GM20000 (cell line): ENCODE data around the gene PID1.

Source experiments
- DNase-seq: peaks from one replicate; pipeline ENCODE4 v3.0.0; 2012; ENCODE audit warnings: low spot score
- TF ChIP-seq, protein P1 (sequence below): IDR thresholded peaks from 2 replicates; pipeline ENCODE4 v1.5.1; 2012; ENCODE audit warnings: mild to moderate bottlenecking, control low read depth; ENCODE audit errors: extremely low read depth, missing control alignments

The PID1 gene

DNA sequence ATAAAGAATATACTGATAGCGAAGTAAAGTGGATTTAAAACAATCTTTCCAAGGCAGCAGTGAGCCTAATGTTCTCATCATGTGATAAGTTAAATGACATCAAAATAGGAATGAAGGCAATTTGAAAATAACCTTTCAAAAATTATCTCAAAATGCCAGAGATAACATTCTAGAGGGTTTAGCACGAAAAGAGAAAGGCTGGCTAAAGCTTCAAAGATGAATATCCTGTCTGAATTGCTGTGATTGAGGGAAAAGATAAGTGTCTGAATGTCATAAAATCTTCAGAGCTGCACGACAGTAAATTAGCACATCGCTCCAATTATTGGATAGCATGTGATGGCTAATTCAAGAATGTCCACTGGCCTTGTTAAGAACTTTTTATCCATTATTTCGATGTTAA, 159.3 kb downstream of the PID1 start:
- DNase-seq = no peak
- TF ChIP-seq, protein P1, sequence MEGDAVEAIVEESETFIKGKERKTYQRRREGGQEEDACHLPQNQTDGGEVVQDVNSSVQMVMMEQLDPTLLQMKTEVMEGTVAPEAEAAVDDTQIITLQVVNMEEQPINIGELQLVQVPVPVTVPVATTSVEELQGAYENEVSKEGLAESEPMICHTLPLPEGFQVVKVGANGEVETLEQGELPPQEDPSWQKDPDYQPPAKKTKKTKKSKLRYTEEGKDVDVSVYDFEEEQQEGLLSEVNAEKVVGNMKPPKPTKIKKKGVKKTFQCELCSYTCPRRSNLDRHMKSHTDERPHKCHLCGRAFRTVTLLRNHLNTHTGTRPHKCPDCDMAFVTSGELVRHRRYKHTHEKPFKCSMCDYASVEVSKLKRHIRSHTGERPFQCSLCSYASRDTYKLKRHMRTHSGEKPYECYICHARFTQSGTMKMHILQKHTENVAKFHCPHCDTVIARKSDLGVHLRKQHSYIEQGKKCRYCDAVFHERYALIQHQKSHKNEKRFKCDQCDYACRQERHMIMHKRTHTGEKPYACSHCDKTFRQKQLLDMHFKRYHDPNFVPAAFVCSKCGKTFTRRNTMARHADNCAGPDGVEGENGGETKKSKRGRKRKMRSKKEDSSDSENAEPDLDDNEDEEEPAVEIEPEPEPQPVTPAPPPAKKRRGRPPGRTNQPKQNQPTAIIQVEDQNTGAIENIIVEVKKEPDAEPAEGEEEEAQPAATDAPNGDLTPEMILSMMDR = no peak

GRCh38 chr2:229109195-229109594, 161.9 kb downstream of the PID1 start:
- DNase-seq = no peak
- TF ChIP-seq, protein P1 = no peak

- DNase-seq = no peak
- TF ChIP-seq, protein P1 = no peak
Measured at GRCh38 chr2:229107601-229108000, 163.5 kb downstream of the PID1 start.

GRCh38 chr2:229104974-229105387, 166.1 kb downstream of the PID1 start:
- TF ChIP-seq, protein P1 = no peak

GRCh38 chr2:229104025-229104424, 167.1 kb downstream of the PID1 start:
- DNase-seq = no peak
- TF ChIP-seq, protein P1 = no peak

More at GRCh38 chr2:229104974-229105387, 166.1 kb downstream of the PID1 start:
- no peak for DNase-seq

DNA sequence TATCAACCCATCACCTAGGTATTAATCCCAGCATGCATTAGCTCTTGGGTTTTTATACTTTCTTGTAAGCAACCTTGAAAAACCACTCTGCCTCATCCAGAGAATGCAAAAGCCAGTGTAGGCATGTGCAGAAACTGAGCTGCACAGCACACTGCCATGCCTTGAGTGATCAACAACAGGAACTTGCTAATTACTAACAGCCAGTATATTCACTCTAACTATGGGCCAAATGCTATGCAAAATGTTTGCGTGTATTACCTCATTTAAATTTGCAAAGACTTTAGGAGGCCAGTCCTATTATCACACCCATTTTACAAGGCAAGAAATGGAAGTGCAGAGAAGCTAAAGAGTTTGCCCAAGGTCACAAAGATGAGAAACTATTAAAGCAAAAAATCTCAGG, 169.8 kb downstream of the PID1 start:
- TF ChIP-seq, protein P1 = no peak
- DNase-seq = no peak

- TF ChIP-seq, protein P1 = no peak
- no peak for DNase-seq
Measured at GRCh38 chr2:229099231-229099630, 171.9 kb downstream of the PID1 start.

DNA sequence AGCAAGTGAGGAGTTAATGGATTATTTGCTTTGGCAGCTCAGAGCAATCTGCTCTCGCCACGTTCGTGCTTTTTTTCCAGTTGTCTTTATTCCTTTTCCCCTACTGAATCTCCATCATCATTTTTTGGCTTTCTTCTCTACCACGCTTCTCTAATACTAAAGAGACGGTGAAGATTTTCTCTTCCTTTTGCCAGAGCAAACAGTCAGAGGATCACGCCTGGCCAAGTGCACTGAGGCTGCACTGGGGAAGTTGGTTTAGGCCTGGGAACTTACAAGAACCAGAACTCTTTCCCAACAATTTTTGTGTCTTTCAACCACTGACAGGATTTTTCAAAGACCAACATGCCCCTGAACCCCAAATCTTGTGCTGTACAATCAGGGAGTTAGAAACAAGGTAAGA, 172.3 kb downstream of the PID1 start:
- TF ChIP-seq, protein P1 = no peak
- no peak for DNase-seq
